RWPE2 (cell line): ENCODE results near the gene IRS1.
A peak's percentile ranks its signal among the peaks of the same experiment; 100 is the strongest.

Experiments
- ATAC-seq: fragments of 200-7000 bp; cut with Tn5 transposase; 3 replicates; pipeline ENCODE4 v1.9.1; 2021; ENCODE audit warnings: low read depth
- DNase-seq: peaks from one replicate; pipeline ENCODE4 v3.0.0-alpha.2; 2020; ENCODE audit warnings: low spot score
- H3K27ac ChIP-seq: fragments of 450-650 bp; 2 replicates; pipeline ENCODE4 v1.5.1; 2017; ENCODE audit warnings: mild to moderate bottlenecking; ENCODE audit not compliant: poor library complexity, severe bottlenecking
- H3K27me3 ChIP-seq: fragments of 250-450 bp; sonication (Bioruptor Pico); 2 replicates; pipeline ENCODE4 v1.5.1; 2021; ENCODE audit warnings: mild to moderate bottlenecking, moderate library complexity; ENCODE audit not compliant: insufficient read depth, poor library complexity, severe bottlenecking
- H3K36me3 ChIP-seq: fragments of 250-450 bp; sonication (Bioruptor Pico); 2 replicates; pipeline ENCODE4 v1.5.1; 2020; ENCODE audit warnings: low read depth, mild to moderate bottlenecking, moderate library complexity
- H3K4me1 ChIP-seq: fragments of 250-450 bp; sonication (Bioruptor Pico); 2 replicates; pipeline ENCODE4 v1.5.1; 2021; ENCODE audit warnings: mild to moderate bottlenecking, moderate library complexity; ENCODE audit not compliant: insufficient read depth, poor library complexity, severe bottlenecking
- H3K4me3 ChIP-seq: fragments of 250-450 bp; sonication (Bioruptor Pico); 2 replicates; pipeline ENCODE4 v1.5.1; 2021; ENCODE audit warnings: mild to moderate bottlenecking, moderate library complexity; ENCODE audit not compliant: severe bottlenecking
- H3K9me3 ChIP-seq: fragments of 250-450 bp; sonication (Bioruptor Pico); 2 replicates; pipeline ENCODE4 v1.5.1; 2021; ENCODE audit warnings: mild to moderate bottlenecking, moderate library complexity; ENCODE audit not compliant: severe bottlenecking
- CTCF ChIP-seq: fragments of 450-650 bp; IDR thresholded peaks from one replicate; pipeline ENCODE4 v1.5.1; 2017; ENCODE audit warnings: mild to moderate bottlenecking, moderate library complexity; ENCODE audit not compliant: poor library complexity, severe bottlenecking

The IRS1 gene

GRCh38 chr2:226837787-226838603 is 38.4 kb upstream of the IRS1 start:
- Histone ChIP-seq H3K36me3 (peaks cover 12% of the 10 kb centered on the region; the same call in 1 of the 2 replicates), H3K4me1 (peaks cover 24% of the 10 kb centered on the region), H3K27ac (peak overlapping the region; percentile 82), H3K27me3 (no peaks in the 10 kb centered on the region), H3K4me3 (no peak overlapping the region), H3K9me3 (no peaks in the 10 kb centered on the region)
- no peak for TF ChIP-seq CTCF
- no peak for DNase-seq
- no peak for ATAC-seq

GRCh38 chr2:226837334-226837733 is 37.7 kb upstream of the IRS1 start:
- no peak for TF ChIP-seq CTCF
- H3K4me3 ChIP-seq, result peak overlapping the region; percentile 59

GRCh38 chr2:226836548-226836885 is 36.9 kb upstream of the IRS1 start:
- Histone ChIP-seq H3K4me3 (peak overlapping the region; percentile 59), H3K36me3 (peaks cover 12% of the 10 kb centered on the region; the same call in 1 of the 2 replicates), H3K9me3 (no peaks in the 10 kb centered on the region), H3K27me3 (no peaks in the 10 kb centered on the region), H3K4me1 (peaks cover 24% of the 10 kb centered on the region), H3K27ac (peak overlapping the region; percentile 82)
- ATAC-seq, result 0 out of 3 replicates have a peak, but pooled peaks have one; percentile 1
- no peak for TF ChIP-seq CTCF
- DNase-seq, result no peak

More at GRCh38 chr2:226837334-226837733, 37.7 kb upstream of the IRS1 start:
- ATAC-seq (no peak), DNase-seq (no peak)
- Histone ChIP-seq H3K9me3 (no peaks in the 10 kb centered on the region), H3K27ac (peak overlapping the region; percentile 82), H3K36me3 (peaks cover 12% of the 10 kb centered on the region; the same call in 1 of the 2 replicates), H3K4me1 (peaks cover 24% of the 10 kb centered on the region), H3K27me3 (no peaks in the 10 kb centered on the region)

GRCh38 chr2:226835796-226836547 is 36.4 kb upstream of the IRS1 start, which contains the start of gene RHBDD1:
RHBDD1 (plus strand) TSS chr2:226836054; CDS start chr2:226864694, 28,640 bp downstream.
- H3K9me3 ChIP-seq, result no peaks in the 10 kb centered on the region
- peaks cover 24% of the 10 kb centered on the region for H3K4me1 ChIP-seq
- H3K27me3 ChIP-seq, result no peaks in the 10 kb centered on the region
- H3K27ac ChIP-seq, result peak within 1 kb of the TSS; percentile 82
- peak within 1 kb of the TSS; percentile 59 for H3K4me3 ChIP-seq
- peak; percentile 94 for DNase-seq
- peak; percentile 91 for ATAC-seq
- TF ChIP-seq CTCF, result no peak
- H3K36me3 ChIP-seq, result peaks cover 12% of the 10 kb centered on the region; the same call in 1 of the 2 replicates
